Endometrial microvascular endothelial cells (primary cell): ENCODE results near the gene AQP12A. TPM values are rescaled to one million over a fixed set of nuclear protein-coding genes. Genes with fewer than 3 reads are reported as not detected.
"Not testable (repeated sequence)": the region's sequence is repeated elsewhere in the genome, so short reads cannot be mapped to it uniquely, and the experiment has no call there.

Experiments
- in situ Hi-C: cut with HindIII; loops from 2 replicates; pipeline ENCODE4 v1.10.0; 2017; ENCODE audit warnings: low sequenced_read_pairs, low pct_unique_long_range_greater_than_20kb; ENCODE audit errors: inconsistent ontology term
- total RNA-seq: library from RNA; depleted of rRNA; stranded (reverse); fragments of >200 nt; gene quantifications from one replicate; pipeline ENCODE4 v1.2.3, GENCODE V29; 2015; ENCODE audit errors: inconsistent ontology term

AQP12A gene
- total RNA-seq, 1 donor from 2014 or later = not detected

- in situ Hi-C loops = no loop called here
These were observed 5.8 kb upstream of the AQP12A start for GRCh38 chr2:240685771-240686371.

- in situ Hi-C loops = no loop called here
These were observed 5.2 kb upstream of the AQP12A start for GRCh38 chr2:240686460-240686859.

DNA sequence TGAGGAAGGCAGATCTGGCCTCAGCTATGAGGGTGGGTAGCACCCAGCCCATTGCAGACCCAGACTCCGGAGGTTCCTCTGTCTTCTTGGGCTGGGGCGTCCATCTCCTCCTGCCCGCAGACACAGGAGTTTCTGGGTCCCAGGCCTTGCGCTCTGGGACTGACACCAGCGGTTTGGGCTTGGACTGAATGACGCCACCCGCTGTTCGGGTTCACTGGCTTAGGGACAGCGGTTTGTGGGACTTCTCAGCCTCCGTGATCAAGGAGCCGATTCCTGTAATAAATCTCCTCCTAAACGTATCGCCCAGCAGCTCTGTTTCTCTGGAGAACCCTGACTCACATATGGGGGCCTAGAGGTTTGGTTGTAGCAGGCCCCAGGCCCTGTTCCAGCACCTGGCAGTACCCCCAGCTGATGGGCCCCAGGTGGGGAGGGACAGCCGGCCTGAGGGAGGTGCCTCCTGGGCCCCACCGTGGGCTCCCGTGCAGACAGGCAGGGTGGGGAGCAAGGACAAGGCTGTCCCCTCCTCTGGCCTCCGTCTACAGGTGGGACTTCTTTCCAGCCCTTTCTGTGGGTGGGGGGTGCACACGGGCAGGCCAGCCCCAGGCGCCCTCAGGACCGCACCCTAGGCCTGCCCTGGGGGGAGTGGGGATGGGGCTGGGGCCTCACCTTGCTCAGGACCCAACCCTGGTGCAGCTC lies 4.5 kb upstream of the AQP12A start:
- in situ Hi-C loops = no loop called here

- in situ Hi-C loops = no loop called here
These were observed 3.7 kb upstream of the AQP12A start for GRCh38 chr2:240687741-240688552.

DNA sequence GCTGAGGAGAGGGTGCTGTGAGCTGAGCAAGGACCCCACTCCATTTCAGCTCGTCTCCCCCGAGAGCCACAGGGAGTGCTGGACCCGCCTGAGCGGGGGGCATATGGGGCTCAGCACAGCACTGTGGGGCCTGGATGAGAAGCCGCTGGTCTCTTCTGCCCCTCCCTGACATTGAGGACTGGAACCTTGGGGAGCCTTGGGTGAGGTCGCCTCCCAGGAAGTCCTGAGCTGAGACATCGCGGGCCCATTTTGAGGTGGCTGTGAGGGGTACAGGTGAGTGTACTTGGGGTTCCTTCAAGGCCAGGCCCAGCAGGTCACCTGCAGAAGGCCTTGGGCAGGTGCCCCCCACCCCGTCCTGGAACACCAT lies 3.1 kb upstream of the AQP12A start:
- in situ Hi-C loops = no loop called here

DNA sequence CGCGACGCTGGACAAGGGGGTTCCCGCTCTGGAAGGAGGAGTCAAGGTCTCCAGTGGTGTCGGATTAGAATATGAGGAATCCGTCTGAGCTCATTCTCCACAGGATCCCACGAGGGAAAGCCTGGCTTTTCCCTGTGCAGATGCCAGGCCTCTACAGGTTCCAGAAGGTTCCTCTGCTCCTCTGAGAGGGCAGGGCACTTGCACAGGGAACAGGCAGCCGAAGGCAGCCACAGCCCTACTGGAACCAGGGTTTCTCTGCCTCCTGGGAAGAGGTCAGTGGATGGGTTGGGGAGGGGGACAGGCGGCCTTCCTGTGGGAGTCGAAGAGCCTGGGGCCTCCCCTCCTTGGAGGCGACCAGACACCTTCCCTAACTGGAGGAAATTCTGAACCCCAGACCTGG lies 1.7 kb upstream of the AQP12A start:
- in situ Hi-C loops = no loop called here

- in situ Hi-C loops = not testable (repeated sequence)
These were observed 1.1 kb upstream of the AQP12A start for GRCh38 chr2:240690421-240691074.

DNA sequence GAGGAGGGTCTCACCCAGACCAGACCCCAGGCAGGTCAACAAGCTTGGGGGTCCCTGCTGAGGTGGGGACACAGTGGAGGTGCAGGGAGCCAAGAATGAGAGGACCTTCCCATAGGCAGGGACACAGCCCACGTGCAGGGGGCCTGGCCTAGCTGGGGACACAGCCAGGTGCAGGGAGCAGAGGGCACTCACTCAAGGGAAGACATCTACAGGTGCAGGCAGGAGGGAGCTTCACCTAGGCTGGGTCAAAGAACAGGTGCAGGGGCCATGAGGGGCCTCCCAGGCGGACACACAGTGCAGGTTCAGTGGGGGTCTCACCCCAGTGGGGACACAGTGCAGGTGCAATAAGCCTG lies 615 bp upstream of the AQP12A start:
- in situ Hi-C loops = not testable (repeated sequence)

- in situ Hi-C loops = not testable (repeated sequence)
These were observed 1.2 kb downstream of the AQP12A start for GRCh38 chr2:240692583-240693561.

DNA sequence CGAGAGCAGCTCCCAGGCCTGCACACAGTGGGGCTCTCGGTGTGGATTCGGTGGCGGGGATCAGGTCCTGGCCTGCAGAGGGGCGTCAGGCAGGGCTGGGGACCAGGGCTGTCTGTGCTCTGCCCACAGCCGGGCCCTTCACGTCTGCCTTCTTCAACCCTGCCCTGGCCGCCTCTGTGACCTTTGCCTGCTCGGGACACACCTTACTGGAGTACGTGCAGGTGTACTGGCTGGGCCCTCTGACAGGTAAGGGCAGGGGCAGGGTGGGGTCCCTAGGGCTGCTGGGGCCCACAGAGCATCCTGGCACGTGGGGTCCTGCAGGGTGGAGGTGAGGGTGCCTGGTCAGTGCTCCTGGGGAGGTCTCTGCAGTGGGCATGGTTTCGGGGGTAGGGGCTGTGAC lies 2.6 kb downstream of the AQP12A start:
- in situ Hi-C loops = not testable (repeated sequence)

GRCh38 chr2:240695593-240695992 lies 3.9 kb downstream of the AQP12A start:
- in situ Hi-C loops = not testable (repeated sequence)

- in situ Hi-C loops = not testable (repeated sequence)
These were observed 4.8 kb downstream of the AQP12A start for GRCh38 chr2:240696469-240696868.

DNA sequence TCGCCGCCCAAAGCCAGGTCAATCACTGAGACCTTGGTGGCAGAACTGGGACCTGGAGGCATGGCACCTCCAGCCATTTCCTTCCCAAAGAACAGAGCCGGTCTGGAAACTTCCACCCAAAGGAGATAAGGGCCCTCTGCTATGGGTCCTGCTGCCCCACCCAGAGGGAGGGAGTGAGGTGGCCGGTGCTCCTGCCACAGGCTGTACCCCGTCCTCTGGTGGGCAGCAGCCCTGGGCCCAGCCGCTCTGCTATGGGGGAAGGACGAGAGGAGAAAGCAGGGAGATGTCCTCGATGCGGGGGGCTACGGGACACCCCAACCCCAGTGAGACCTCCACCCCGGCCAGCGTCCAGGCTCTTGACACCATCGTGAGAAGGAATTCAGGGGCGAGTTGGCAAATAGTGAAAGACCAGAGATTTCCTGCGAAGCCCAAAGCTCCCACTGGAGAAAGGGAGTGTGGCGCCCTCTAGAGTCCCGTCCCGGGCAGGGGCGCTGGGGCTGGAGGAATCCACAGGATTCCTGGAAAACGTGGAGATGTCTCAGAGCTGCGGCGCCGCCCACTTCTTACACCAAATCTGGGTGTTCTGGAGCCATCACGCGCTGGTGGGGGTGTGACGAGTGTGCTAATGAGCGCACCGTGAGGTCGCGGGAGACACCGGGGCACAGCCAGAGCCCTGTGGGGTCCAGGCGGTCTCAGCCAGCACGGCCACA lies 7.3 kb downstream of the AQP12A start:
- in situ Hi-C loops = not testable (repeated sequence)

DNA sequence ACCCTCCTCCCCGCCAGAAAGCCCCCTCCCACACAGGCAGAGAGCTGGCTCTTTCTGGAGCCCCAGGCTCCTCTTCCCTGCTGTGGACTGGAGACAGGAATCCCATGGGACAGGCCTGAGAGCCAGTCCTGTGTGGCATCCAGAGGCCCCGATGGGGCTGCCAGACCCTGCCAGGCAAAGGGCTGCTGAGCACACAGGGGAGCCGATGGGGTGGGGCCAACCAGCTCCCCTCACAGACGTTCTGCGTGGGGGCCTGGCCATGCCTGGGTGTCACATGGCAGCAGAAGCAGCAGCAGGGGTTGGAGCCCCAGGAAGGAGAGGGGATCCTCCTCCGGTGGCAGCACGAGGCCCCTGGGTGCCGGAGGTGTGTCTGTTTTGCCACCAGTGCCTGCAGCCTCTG lies 8.2 kb downstream of the AQP12A start:
- in situ Hi-C loops = not testable (repeated sequence)

GRCh38 chr2:240700616-240701015 lies 8.9 kb downstream of the AQP12A start:
- in situ Hi-C loops = not testable (repeated sequence)

- in situ Hi-C loops = no loop called here
These were observed 9.5 kb downstream of the AQP12A start for GRCh38 chr2:240701091-240701735.
